Cerebellar cortex (tissue), 1 donor: ENCODE results near the gene PRPF40B.
A peak's percentile ranks its signal among the peaks of the same experiment; 100 is the strongest.
"Not testable (repeated sequence)": the region's sequence is repeated elsewhere in the genome, so short reads cannot be mapped to it uniquely, and the experiment has no call there.

ENCODE experiments used
- DNase-seq: peaks from one replicate; pipeline ENCODE4 v3.0.0-alpha.2; 2015; ENCODE audit warnings: low spot score

The PRPF40B gene

DNA sequence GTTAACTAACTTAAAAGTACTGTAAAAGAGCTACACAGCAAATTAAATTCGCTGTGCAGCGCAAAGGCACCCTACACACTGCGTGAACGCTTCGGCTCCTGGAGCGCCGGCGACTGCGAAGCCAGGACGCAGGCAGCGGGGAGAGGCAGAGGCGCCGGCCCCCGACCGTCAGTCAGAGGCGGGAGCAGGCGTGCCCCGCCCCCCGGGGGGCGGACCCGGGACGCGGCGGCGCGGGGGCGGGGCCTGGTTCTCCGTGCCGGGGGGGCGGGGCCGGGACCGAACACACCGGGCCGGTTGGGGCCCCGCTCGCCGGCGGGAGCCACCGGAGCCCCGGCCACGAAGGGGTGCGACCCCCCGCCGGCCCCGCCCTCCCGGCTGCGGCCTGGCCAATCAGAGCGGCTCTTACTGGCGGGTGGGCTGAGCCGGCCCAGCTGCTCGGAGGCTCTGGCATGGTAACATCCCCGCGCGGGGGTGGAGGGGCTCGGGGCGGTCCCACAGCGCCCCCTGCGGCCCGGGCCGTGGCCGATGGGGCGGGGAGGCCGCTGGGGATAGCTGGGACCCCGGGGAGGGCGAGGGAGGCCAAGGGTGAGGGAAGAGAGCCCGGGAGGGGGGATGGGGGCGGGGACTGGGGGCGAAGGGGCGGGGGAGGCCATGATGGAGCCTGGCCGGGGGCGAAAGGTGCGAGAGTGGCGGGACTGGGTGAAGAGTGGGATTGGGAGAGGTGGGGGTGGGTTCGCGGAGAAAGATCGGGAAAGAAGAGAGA is at the start of gene PRPF40B:
Gene PRPF40B, plus strand, starts transcription at position 420 of the 763 bp plus-strand sequence. Its CDS starts 30 bp downstream, at position 450.
- DNase-seq, result peak; percentile 76

DNA sequence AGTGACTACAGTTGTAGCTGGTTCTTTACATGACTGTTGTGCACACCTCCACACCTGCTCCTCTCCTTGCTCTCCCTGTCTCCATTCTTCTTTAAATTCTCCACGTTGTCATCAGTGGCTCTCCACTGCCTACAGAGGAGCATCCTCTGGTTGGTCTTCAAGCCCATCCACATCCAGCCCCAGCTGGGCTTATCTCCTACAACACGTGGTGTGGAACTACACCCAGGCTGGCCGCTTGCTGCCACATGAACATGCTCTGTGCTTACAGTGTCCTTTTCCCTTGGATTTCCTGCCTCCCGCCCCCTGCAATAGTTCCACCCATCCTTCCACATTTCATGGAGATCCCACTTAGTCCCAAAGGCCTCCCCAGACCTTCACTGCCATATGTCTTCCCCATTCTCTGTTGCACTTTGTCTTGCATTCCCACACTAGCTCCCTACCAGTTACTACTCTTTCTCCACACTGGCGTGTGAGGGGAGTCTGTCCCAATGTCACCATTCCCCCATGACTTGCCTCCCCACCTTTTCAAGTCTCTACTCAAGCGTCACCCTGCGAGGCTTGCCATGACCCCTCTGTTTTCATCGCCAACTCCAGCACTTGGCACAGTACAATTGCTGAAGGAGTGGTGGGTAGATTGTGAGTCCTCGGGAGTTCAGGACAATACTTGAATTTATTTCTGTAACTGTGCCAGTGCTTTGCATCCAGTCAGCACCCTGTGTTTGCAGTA is 45.6 kb upstream of the PRPF40B start:
- no peak for DNase-seq

DNA sequence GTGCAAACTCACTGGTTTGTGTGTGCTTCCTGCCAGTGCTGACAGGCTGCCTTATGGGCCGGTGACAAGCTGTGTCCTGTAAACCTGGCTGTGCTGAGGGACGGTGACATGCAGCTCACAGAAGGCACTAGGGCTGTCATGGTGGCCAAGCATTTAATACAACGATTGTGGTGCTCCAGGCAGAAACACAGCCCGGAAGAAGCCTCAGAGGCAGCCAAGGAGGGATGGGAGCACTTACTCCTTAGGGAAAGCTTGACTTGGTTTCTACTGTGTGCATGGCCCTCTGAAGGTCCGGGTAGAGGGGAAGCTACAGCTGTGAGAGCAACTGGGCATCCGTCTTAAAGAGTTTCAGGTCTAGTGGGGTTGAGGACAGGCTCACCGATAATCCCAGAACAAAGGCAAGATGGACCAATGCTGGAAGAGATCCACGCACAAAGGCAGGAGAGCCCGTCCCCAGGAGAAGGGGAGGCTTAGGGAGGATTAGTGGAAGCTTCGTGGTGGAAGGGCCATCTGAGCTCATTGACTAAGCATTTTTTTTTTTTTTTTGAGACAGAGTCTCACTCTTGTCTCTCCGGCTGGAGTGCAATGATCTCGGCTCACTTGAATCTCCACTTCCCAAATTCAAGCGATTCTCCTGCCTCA is 44.8 kb upstream of the PRPF40B start:
- DNase-seq, result no peak

- DNase-seq, result peak; percentile 86
Measured at GRCh38 chr12:49580572-49581535, 42.5 kb upstream of the PRPF40B start.

DNA sequence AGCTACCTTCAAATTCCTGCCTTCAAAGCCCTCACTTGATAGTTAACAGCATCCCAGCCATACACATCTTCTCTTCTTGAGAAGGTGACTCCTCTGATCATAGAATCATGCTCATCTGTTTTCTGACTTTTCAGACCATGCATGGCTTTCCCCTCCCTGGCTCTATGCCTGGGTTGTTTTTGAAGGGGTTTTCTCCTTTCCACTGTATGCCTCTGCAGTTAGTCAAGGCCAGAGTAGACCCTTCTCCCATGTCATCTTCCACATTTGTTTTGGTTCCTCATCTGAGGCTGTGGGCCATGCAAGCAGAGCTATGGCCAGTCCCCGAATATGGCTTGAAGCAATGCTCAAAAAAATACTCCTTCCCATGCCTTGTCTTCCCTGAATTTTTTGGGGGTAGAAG is 41.2 kb upstream of the PRPF40B start:
- no peak for DNase-seq

DNA sequence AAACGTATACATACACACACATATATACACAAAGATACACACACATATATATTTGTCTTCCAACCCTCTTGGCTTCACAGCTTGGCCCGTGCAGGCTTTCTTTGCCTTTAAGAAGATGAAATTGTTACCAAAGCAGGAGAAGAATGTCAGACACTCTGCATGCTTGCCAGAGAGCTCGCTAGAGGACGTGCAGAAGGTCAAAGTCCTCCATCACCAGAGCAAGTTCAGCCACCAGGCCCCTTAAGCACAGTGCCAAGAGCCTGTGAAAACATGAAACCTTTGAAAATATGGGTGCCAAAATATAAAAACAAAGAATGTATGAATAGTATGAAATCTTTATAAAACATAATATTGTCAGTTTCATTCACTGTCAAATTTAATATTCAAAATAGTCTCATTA is 40.5 kb upstream of the PRPF40B start:
- DNase-seq, result no peak

- no peak for DNase-seq
Measured at GRCh38 chr12:49583366-49584094, 39.8 kb upstream of the PRPF40B start.

- DNase-seq, result no peak
Measured at GRCh38 chr12:49584591-49584990, 38.8 kb upstream of the PRPF40B start.

DNA sequence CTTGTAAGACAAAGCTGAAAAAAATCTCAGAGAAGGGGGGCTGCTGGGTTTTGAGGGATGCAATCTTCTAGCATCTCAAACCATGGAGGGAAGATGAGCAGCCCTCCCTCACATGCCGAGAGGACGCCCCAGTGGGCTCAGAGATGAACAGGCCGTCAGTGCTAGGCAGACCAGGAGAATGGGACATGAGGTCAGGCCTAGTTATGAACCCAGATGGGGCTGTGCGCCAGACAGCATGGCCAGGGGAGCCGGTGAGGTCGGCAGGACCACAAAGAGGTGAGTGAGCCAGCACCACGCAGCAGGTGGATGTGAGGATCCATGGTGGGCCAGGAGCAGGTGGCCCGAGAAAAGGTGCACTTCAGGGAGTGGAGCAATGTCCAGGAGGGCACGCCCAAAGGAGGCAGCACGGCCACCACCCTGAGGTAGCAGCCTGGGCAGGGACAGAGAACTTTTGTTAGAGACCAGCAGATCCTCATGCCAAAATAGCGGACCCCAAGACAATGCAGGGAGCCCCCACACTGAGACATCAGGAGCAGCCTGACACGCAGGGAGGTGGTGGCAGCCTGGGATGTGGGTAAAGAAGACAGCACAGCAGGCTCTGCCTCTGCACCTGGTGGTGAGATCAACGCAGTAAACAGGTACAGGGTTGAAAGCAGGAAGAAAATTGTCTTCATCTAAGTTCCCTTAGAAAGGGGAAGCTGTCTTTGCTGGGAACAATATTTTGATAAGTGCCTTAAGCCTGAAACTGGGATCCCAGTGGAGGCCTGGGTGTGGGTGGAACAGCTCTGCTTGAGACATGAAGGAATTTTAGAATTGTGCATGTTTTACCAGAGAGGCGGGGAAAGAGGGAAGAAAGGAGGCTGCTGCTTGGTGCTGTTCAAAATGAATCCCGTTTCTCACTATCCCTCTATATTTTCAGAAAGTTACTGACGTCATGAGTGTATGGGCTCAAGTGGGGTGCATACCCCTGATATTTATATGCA is 37.6 kb upstream of the PRPF40B start:
- no peak for DNase-seq

- DNase-seq, result no peak
Measured at GRCh38 chr12:49587174-49587908, 36.0 kb upstream of the PRPF40B start.

- DNase-seq, result no peak
Measured at GRCh38 chr12:49588281-49588680, 35.1 kb upstream of the PRPF40B start.

GRCh38 chr12:49588721-49589516 is 34.4 kb upstream of the PRPF40B start:
- no peak for DNase-seq

- DNase-seq, result no peak
Measured at GRCh38 chr12:49598527-49598926, 24.8 kb upstream of the PRPF40B start.

- no peak for DNase-seq
Measured at GRCh38 chr12:49599961-49600360, 23.4 kb upstream of the PRPF40B start.

DNA sequence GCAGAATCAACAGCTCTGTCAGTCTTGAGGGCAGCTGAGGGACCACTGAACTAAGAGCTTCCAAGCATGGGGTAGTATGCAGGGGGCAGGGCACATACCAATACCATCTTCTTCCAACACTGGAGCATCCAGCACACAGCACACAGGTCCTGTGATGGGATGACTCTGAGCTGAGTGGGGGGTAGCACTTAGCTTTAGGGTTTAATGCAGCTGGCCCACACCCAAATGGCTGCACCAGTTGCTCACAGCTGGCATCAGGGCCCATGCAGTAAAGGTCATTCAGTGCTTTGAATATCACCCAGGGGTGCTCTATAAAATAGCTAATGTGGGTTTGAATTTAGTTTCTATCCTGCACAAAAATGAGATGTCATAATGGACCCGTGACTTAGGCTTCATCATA is 19.6 kb upstream of the PRPF40B start:
- DNase-seq, result no peak

GRCh38 chr12:49604856-49605255 is 18.5 kb upstream of the PRPF40B start:
- no peak for DNase-seq

GRCh38 chr12:49605539-49605938 is 17.8 kb upstream of the PRPF40B start, which contains the start of gene FAM186B:
TSS of gene FAM186B (minus strand) at chr12:49605639. CDS start at chr12:49605477, 162 bp downstream.
- DNase-seq, result not testable (repeated sequence)
